HEK293T (cell line): ENCODE measurements around the gene NMNAT2.

ENCODE experiments used
- BHLHE40 ChIP-seq: fragments of 450-650 bp; IDR thresholded peaks from 2 replicates; pipeline ENCODE4 v1.6.1; 2016; ENCODE audit warnings: mild to moderate bottlenecking, moderate library complexity, borderline replicate concordance
- ELF4 ChIP-seq: fragments of 450-650 bp; IDR thresholded peaks from 2 replicates; pipeline ENCODE4 v1.6.1; 2017; ENCODE audit warnings: antibody characterized with exemption
- FOXA1 ChIP-seq: fragments of 450-650 bp; IDR thresholded peaks from 2 replicates; pipeline ENCODE4 v1.6.1; 2016; ENCODE audit warnings: mild to moderate bottlenecking
- FOXK2 ChIP-seq: fragments of 450-650 bp; IDR thresholded peaks from 2 replicates; pipeline ENCODE4 v1.6.1; 2016; ENCODE audit warnings: mild to moderate bottlenecking
- FOXM1 ChIP-seq: fragments of 450-650 bp; IDR thresholded peaks from 2 replicates; pipeline ENCODE4 v1.6.1; 2017; ENCODE audit warnings: mild to moderate bottlenecking, borderline replicate concordance
- NFRKB ChIP-seq: fragments of 450-650 bp; IDR thresholded peaks from 2 replicates; pipeline ENCODE4 v1.6.1; 2016; ENCODE audit warnings: mild to moderate bottlenecking, moderate library complexity
- SP1 ChIP-seq: fragments of 450-650 bp; IDR thresholded peaks from 2 replicates; pipeline ENCODE4 v1.6.1; 2017
- SUZ12 ChIP-seq: fragments of 450-650 bp; IDR thresholded peaks from 2 replicates; pipeline ENCODE4 v1.6.1; 2016; ENCODE audit warnings: mild to moderate bottlenecking
- TARDBP ChIP-seq: fragments of 450-650 bp; IDR thresholded peaks from 2 replicates; pipeline ENCODE4 v1.6.1; 2016
- TF ChIP-seq, protein P1 (sequence below): fragments of 450-650 bp; IDR thresholded peaks from 2 replicates; pipeline ENCODE4 v1.6.1; 2016

DNA sequence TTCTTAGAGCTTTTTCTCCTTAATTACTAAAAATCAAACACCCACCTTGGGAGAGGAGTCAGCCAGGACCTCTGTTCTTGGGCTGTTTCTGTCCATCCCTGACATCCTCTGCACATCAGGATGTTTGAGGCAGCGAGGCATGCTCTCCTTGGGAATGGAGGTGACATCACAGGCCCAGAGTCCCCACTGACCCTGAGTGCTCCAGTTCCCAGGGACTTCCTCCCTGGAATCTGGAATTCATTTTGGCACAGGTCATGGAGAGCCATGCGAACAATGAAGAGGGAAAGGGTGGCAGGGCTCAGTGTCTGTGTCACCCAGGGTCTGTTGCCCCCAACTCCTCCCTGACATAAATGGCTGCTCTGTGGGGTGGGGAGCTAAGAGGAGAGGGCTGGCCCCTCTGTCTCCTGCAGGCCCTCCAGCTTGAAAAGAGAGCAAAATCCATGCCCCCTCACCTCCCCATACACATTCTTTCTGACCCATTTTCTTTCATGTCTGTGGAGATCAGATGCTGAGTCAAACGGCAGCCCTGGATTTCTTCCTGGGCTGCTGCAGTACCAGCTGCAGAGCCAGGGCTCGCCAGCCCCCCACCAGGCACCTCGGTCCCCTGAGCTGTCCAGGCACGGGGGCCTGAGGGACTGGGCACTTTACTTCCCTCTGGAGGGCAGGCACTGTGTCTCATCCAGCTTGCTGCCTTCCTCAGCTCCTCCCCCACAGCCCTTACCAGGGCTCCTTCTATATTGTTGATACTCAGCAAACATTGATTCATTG lies 102.0 kb downstream of the NMNAT2 start:
- no peak for TF ChIP-seq SP1
- TF ChIP-seq, protein P1, sequence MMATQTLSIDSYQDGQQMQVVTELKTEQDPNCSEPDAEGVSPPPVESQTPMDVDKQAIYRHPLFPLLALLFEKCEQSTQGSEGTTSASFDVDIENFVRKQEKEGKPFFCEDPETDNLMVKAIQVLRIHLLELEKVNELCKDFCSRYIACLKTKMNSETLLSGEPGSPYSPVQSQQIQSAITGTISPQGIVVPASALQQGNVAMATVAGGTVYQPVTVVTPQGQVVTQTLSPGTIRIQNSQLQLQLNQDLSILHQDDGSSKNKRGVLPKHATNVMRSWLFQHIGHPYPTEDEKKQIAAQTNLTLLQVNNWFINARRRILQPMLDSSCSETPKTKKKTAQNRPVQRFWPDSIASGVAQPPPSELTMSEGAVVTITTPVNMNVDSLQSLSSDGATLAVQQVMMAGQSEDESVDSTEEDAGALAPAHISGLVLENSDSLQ, result no peak
- TF ChIP-seq BHLHE40, result no peak
- TF ChIP-seq FOXM1, result no peak
- TF ChIP-seq ELF4, result no peak
- no peak for TF ChIP-seq FOXA1
- TF ChIP-seq SUZ12, result no peak
- TF ChIP-seq NFRKB, result no peak
- TF ChIP-seq FOXK2, result no peak
- TF ChIP-seq TARDBP, result no peak
